HepG2 (cell line): ENCODE measurements around the gene CCNB2. TPM values are rescaled to one million over a fixed set of nuclear protein-coding genes. Genes with fewer than 3 reads are reported as not detected.
A peak's percentile ranks its signal among the peaks of the same experiment; 100 is the strongest.

Source experiments
- CHD4 ChIP-seq: fragments of 200-600 bp; sonication (generic); IDR thresholded peaks from 2 replicates; pipeline ENCODE4 v1.7.0; 2017; ENCODE audit warnings: mild to moderate bottlenecking, low read length, borderline replicate concordance
- ESRRA ChIP-seq: sonication (generic); formaldehyde crosslinking; IDR thresholded peaks from 2 replicates; pipeline ENCODE4 v1.5.1; 2020; ENCODE audit warnings: mild to moderate bottlenecking, low read depth, missing genetic modification reagents
- IKZF4 ChIP-seq: sonication (generic); formaldehyde crosslinking; IDR thresholded peaks from 2 replicates; pipeline ENCODE4 v1.5.1; 2020; ENCODE audit warnings: borderline replicate concordance, mild to moderate bottlenecking, low read depth, missing genetic modification reagents; ENCODE audit errors: not compliant biosample characterization
- NFE2L1 ChIP-seq: sonication (generic); formaldehyde crosslinking; IDR thresholded peaks from 2 replicates; pipeline ENCODE4 v1.4.0; 2020; ENCODE audit warnings: missing genetic modification reagents, mild to moderate bottlenecking, borderline replicate concordance
- POGZ ChIP-seq: sonication (generic); formaldehyde crosslinking; IDR thresholded peaks from 2 replicates; pipeline ENCODE4 v1.4.0; 2020; ENCODE audit warnings: mild to moderate bottlenecking, missing genetic modification reagents
- TEF ChIP-seq: sonication (generic); formaldehyde crosslinking; IDR thresholded peaks from 2 replicates; pipeline ENCODE4 v1.5.0; 2020; ENCODE audit warnings: missing genetic modification reagents
- USF2 ChIP-seq, 2 experiments: sonication (generic) in 1 of 2; formaldehyde crosslinking in 1 of 2; IDR thresholded peaks; 2 replicates each; pipeline versions ENCODE4 v1.5.1 to v1.6.1; 2011 to 2020; ENCODE audit warnings: borderline replicate concordance in 1 of 2, low read depth in 1 of 2, low read length in 1 of 2, mild to moderate bottlenecking in 1 of 2, missing genetic modification reagents in 1 of 2, moderate library complexity in 1 of 2
- ZBTB20 ChIP-seq: sonication (generic); formaldehyde crosslinking; IDR thresholded peaks from 2 replicates; pipeline ENCODE4 v1.8.1; 2023; ENCODE audit warnings: missing genetic modification reagents, low read depth, mild to moderate bottlenecking, borderline replicate concordance
- ZBTB7A ChIP-seq: sonication (generic); formaldehyde crosslinking; IDR thresholded peaks from 2 replicates; pipeline ENCODE4 v1.8.0; 2022; ENCODE audit warnings: mild to moderate bottlenecking, missing genetic modification reagents
- ZFYVE20 ChIP-seq: sonication (generic); formaldehyde crosslinking; IDR thresholded peaks from 2 replicates; pipeline ENCODE4 v1.8.0; 2023; ENCODE audit warnings: low read depth, mild to moderate bottlenecking, moderate library complexity, missing genetic modification reagents, borderline replicate concordance
- ZNF124 ChIP-seq: sonication (generic); formaldehyde crosslinking; IDR thresholded peaks from 2 replicates; pipeline ENCODE4 v1.4.0; 2020; ENCODE audit warnings: missing genetic modification reagents
- ZNF296 ChIP-seq: sonication (generic); formaldehyde crosslinking; conservative IDR thresholded peaks from 2 replicates; pipeline ENCODE4 v1.5.0; 2020; ENCODE audit warnings: mild to moderate bottlenecking, missing genetic modification reagents
- ZNF607 ChIP-seq: sonication (generic); formaldehyde crosslinking; IDR thresholded peaks from 2 replicates; pipeline ENCODE4 v1.5.1; 2020; ENCODE audit warnings: missing genetic modification reagents, mild to moderate bottlenecking, borderline replicate concordance
- ZNF614 ChIP-seq: IDR thresholded peaks from 2 replicates; pipeline ENCODE4 v1.6.1; 2018; ENCODE audit warnings: missing biosample characterization, missing genetic modification reagents, inconsistent platforms, borderline replicate concordance
- polyA plus RNA-seq, 8 experiments: library from polyadenylated mRNA; depleted of rRNA in 3 of 8; stranded (reverse) in 7 of 8; unstranded in 1 of 8; fragments of >200 nt; fragmentation: Illumina TruSeq in 4 of 8; extraction: Trizol in 4 of 8; gene quantifications; 2 replicates each; pipeline versions ENCODE4 v1.2.1 to v1.2.3, GENCODE V29; 2011 to 2016; ENCODE audit warnings: low read depth in 4 of 8, missing spikeins in 1 of 8, mixed read lengths in 1 of 8; ENCODE audit not compliant: insufficient read depth in 1 of 8
- total RNA-seq, 5 experiments: library from RNA; depleted of rRNA; stranded (reverse); fragments of >200 nt; fragmentation: Illumina TruSeq; extraction: Trizol; gene quantifications; 2 replicates each; pipeline ENCODE4 v1.2.3, GENCODE V29; 2016; ENCODE audit warnings: low read depth in 1 of 5
- TF ChIP-seq, protein P1 (sequence below): IDR thresholded peaks from 2 replicates; pipeline ENCODE4 v1.6.1; 2016; ENCODE audit warnings: missing genetic modification reagents, missing compliant biosample characterization
- TF ChIP-seq, protein P2 (sequence below): sonication (generic); formaldehyde crosslinking; IDR thresholded peaks from 2 replicates; pipeline ENCODE4 v1.4.0; 2020; ENCODE audit warnings: missing genetic modification reagents

Gene CCNB2
- total and polyA plus RNA-seq, 2 of the 13 experiments (the other 11 are each of a cell fraction or from before 2014, with no cell fraction given), result 43.5 to 80.9 TPM

GRCh38 chr15:59104912-59105732, at the start of gene CCNB2 (continued):
- TF ChIP-seq USF2 (IDR thresholded peaks at IDR 0.05; ENCODE audit: low read depth, low read length) (peak; percentile 59; the same call in 1 of the 2 replicates), USF2 (CRISPR knock-in tag; IDR thresholded peaks at IDR 0.05; ENCODE audit: borderline replicate concordance) (no peak; the same call in 1 of the 2 replicates), ZFYVE20 (peak; percentile 79; the same call in 1 of the 2 replicates), POGZ (CRISPR knock-in tag) (peak; percentile 77), ZNF607 (no peak), ZNF124 (CRISPR knock-in tag) (peak; percentile 28; the same call in 1 of the 2 replicates), ZBTB20 (CRISPR knock-in tag) (peak; percentile 81; the same call in 1 of the 2 replicates), NFE2L1 (CRISPR knock-in tag) (no peak), ESRRA (CRISPR knock-in tag) (0 out of 2 replicates have a peak, but pooled peaks have one; percentile 25), CHD4 (no peak), ZNF614 (0 out of 2 replicates have a peak, but pooled peaks have one; percentile 15), TEF (CRISPR knock-in tag) (no peak), IKZF4 (CRISPR knock-in tag) (peak; percentile 66), ZBTB7A (CRISPR knock-in tag) (0 out of 2 replicates have a peak, but pooled peaks have one; percentile 27), ZNF296 (no peak)
- TF ChIP-seq, protein P1, sequence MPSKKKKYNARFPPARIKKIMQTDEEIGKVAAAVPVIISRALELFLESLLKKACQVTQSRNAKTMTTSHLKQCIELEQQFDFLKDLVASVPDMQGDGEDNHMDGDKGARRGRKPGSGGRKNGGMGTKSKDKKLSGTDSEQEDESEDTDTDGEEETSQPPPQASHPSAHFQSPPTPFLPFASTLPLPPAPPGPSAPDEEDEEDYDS (CRISPR knock-in tag), result peak; percentile 79
- TF ChIP-seq, protein P2, sequence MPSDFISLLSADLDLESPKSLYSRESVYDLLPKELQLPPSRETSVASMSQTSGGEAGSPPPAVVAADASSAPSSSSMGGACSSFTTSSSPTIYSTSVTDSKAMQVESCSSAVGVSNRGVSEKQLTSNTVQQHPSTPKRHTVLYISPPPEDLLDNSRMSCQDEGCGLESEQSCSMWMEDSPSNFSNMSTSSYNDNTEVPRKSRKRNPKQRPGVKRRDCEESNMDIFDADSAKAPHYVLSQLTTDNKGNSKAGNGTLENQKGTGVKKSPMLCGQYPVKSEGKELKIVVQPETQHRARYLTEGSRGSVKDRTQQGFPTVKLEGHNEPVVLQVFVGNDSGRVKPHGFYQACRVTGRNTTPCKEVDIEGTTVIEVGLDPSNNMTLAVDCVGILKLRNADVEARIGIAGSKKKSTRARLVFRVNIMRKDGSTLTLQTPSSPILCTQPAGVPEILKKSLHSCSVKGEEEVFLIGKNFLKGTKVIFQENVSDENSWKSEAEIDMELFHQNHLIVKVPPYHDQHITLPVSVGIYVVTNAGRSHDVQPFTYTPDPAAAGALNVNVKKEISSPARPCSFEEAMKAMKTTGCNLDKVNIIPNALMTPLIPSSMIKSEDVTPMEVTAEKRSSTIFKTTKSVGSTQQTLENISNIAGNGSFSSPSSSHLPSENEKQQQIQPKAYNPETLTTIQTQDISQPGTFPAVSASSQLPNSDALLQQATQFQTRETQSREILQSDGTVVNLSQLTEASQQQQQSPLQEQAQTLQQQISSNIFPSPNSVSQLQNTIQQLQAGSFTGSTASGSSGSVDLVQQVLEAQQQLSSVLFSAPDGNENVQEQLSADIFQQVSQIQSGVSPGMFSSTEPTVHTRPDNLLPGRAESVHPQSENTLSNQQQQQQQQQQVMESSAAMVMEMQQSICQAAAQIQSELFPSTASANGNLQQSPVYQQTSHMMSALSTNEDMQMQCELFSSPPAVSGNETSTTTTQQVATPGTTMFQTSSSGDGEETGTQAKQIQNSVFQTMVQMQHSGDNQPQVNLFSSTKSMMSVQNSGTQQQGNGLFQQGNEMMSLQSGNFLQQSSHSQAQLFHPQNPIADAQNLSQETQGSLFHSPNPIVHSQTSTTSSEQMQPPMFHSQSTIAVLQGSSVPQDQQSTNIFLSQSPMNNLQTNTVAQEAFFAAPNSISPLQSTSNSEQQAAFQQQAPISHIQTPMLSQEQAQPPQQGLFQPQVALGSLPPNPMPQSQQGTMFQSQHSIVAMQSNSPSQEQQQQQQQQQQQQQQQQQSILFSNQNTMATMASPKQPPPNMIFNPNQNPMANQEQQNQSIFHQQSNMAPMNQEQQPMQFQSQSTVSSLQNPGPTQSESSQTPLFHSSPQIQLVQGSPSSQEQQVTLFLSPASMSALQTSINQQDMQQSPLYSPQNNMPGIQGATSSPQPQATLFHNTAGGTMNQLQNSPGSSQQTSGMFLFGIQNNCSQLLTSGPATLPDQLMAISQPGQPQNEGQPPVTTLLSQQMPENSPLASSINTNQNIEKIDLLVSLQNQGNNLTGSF (CRISPR knock-in tag), result peak; percentile 85
